T47D (cell line): Measurements from ENCODE around the gene OGFRL1.

ENCODE experiments used
- DNase-seq, 2 experiments: peaks; one replicate each; pipeline versions ENCODE4 v3.0.0 to v3.0.0-alpha.2; 2011 to 2012; ENCODE audit warnings: low read depth in 1 of 2, low spot score in 1 of 2
- JUND ChIP-seq: IDR thresholded peaks from 2 replicates; pipeline ENCODE4 v1.6.1; 2012; ENCODE audit warnings: low read depth
- in situ Hi-C: cut with HindIII; loops from 2 replicates; pipeline ENCODE4 v1.10.0; 2016; ENCODE audit warnings: low sequenced_read_pairs, low pct_unique_long_range_greater_than_20kb

OGFRL1 gene

DNA sequence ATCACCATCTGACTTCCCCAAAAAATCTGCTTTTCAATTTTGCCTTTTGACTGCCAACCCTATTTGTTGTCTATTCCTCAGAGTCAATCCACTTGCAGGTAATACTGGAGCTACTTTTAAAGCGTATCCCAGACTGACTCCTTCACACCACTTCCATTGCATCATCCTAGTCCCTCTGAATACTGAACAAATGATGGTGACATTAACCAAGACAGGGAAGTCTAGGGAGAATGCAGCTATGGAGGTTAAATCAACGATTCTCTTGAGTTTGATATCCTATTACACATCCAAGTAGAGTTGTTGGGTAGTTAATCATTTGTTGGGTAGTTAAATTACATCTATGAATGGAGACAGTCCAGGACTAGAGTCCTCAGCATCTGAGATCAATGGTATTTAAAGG is 2.0 kb downstream of the OGFRL1 start:
- TF ChIP-seq JUND, result no peak
- DNase-seq, result no peak
- in situ Hi-C loops, result no loop called here

- no peak for TF ChIP-seq JUND
- in situ Hi-C loops, result no loop called here
- no peak for DNase-seq
Observed at GRCh38 chr6:71292001-71292400, 3.4 kb downstream of the OGFRL1 start.

GRCh38 chr6:71294121-71294523 is 5.5 kb downstream of the OGFRL1 start:
- in situ Hi-C loops, result no loop called here
- no peak for DNase-seq
- TF ChIP-seq JUND, result no peak

DNA sequence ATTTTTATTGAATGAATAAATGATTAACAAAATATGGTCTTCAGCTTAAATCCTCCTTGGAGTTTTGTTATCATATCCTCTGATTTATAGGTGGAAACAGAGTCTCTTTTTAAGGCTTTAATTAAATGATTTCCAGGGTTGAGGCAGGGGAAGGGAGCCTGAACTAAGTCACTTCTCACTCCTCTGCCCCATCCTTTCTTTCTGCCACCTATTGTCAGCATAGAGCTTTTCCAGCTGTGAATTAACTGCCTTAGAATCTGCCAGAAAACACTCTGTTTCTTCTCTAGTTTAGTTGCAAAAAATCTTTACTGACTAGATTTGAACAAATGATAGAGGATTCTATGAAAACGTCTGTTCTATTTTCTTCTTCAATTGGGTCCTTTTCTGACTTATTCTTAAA is 9.8 kb downstream of the OGFRL1 start:
- TF ChIP-seq JUND, result no peak
- in situ Hi-C loops, result no loop called here

GRCh38 chr6:71299541-71300470 is 11.2 kb downstream of the OGFRL1 start:
- no peak for TF ChIP-seq JUND
- in situ Hi-C loops, result no loop called here
- DNase-seq, result no peak

More for the DNA sequence above, 9.8 kb downstream of the OGFRL1 start:
- DNase-seq, result no peak

GRCh38 chr6:71300561-71301168 is 12.1 kb downstream of the OGFRL1 start:
- TF ChIP-seq JUND, result no peak

GRCh38 chr6:71301546-71301945 is 12.9 kb downstream of the OGFRL1 start:
- no peak for TF ChIP-seq JUND
- DNase-seq, result no peak
- in situ Hi-C loops, result no loop called here

More at GRCh38 chr6:71300561-71301168, 12.1 kb downstream of the OGFRL1 start:
- in situ Hi-C loops, result no loop called here
- DNase-seq, result no peak

DNA sequence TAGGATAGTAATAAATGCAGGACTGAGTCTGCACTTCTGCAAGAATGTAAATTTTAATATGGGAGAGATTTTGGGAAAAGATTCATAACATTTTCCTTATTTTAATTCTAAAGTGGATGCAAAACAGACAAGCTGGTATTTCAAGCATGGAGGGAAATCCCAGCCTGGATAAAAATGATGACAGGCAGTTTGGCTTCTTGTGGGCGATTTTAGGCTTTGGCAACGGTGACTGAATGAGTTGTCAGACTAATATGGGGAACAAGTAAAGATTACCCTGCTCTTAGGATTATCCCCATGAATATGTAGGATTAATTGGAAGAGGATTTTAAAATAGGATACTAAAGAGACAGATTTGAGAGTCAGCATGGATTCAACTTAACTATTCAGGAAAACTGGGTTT is 21.0 kb downstream of the OGFRL1 start:
- no peak for TF ChIP-seq JUND
- in situ Hi-C loops, result no loop called here
- no peak for DNase-seq

DNA sequence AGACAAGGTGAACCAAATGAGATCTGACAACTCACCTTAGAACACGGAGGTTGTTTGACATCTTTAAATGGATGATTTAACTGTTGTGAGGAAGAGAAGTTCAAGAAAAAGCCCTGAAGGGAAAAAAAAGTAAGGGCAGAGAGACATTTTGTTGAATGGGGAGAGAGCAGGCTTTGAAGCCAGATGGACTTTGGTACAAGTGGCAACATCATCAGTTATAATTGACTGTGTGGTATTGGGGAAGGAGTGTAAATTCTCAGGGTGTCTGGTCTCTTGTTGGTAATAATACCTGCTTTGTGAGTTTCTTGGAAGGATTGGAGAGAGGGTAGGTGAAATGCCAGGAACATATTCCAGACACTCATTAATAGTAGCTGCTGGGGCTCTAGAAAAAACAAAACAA is 21.6 kb downstream of the OGFRL1 start:
- DNase-seq, result no peak
- TF ChIP-seq JUND, result no peak
- in situ Hi-C loops, result no loop called here

DNA sequence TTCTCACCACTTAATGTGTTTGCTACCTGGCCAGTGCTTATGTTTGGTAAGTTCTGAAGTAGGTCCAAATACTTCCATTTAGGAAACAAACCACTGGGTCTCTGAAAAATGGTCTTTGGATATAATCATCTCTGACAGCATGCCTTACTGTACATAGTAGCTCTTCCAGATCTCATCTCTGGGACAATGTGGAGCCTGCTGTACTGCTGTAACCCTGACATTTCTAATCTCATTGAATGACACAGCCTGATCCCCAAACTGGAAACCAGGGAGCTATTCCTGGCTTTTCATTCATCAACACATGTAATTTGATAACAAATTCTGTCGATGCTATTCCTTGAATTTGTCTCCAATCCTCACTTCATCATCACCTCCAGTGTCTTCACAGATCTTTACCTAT is 23.5 kb downstream of the OGFRL1 start:
- TF ChIP-seq JUND, result no peak
- in situ Hi-C loops, result no loop called here
- no peak for DNase-seq

GRCh38 chr6:71317441-71317840 is 28.8 kb downstream of the OGFRL1 start:
- DNase-seq, result no peak
- in situ Hi-C loops, result no loop called here
- TF ChIP-seq JUND, result no peak

DNA sequence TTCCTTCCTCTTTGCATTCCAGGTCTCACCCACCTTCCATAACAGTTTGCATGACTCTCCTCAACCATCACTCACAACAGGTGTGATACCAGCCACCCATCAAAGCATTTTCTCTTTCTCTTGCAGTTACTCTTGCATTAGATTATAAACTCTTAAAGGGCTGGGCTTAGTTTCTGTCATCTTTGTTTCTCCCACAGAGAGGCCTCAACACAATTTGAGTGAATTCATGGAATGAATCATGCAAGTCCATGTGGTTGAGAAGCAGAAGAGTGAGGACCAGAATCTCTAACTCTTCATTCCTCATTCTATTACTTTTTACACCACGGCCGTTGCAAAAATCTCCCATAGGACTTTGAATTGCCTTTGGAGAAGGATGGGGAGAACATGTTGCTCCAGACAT is 31.4 kb downstream of the OGFRL1 start:
- TF ChIP-seq JUND, result no peak
- in situ Hi-C loops, result no loop called here
- DNase-seq, result no peak

- TF ChIP-seq JUND, result no peak
- DNase-seq, result peak in 1 of 2 experiments; percentile 25
- in situ Hi-C loops, result no loop called here
Observed at GRCh38 chr6:71321314-71321713, 32.7 kb downstream of the OGFRL1 start.
